Measurements from ENCODE around the gene CAMK4. TPM values are rescaled to one million over a fixed set of nuclear protein-coding genes. Genes with fewer than 3 reads are reported as not detected.

Gene CAMK4
- total RNA-seq, 3 donors from 2014 or later, result 35.5 to 49.5 (median 36.9) TPM

DNA sequence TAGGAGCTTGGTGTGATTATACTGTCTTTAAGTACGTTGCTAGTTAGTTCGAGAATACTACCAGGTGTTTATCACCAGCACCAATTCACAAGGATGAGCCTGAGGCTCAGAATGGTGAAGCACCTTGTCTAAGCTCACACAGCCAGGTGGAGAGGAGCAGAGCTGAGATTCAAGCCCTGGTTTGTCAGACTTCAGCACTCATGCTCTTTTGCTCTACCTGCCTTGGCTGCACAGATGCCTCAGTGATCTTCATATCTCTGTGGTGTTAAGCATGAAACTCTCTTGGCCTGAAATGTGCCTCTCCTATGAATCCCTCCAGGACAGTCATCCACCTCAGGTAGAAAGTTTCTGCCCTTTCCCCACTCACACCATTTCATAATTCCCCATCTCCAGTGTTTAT lies 12.2 kb downstream of the CAMK4 start:
- Mint-ChIP-seq H3K36me3 (ENCODE audit: insufficient read depth) (peaks cover 2% of the 10 kb centered on the region), H3K4me3 (peak overlapping the region; percentile 68), H3K4me1 (ENCODE audit: low read depth) (peaks cover 90% of the 10 kb centered on the region), H3K27me3 (ENCODE audit: low read depth) (no peaks in the 10 kb centered on the region), H3K9me3 (no peaks in the 10 kb centered on the region)
- ATAC-seq (no peak), DNase-seq (no peak)

DNA sequence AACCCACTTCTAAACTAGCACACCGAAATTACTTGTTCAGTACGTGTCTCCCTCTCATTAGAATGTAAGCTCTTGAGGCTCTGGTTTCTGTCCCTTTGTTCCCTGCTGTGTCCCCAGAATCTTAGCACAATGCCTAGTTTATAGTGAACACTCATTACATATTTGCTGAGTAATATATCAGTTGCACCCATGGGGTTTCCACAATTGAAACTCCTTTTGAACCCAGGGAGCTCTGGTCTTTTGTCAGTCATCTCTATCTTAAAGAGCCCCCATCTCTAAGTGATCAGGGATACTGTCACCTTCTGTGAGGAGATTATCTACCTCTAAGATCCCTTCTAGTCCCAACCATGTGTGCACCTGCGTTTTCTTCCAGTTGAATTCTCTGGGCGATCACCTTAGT lies 12.8 kb downstream of the CAMK4 start:
- DNase-seq, result no peak
- peaks cover 6% of the 10 kb centered on the region for H3K36me3 Mint-ChIP-seq (ENCODE audit: insufficient read depth)
- H3K4me1 Mint-ChIP-seq (ENCODE audit: low read depth), result peaks cover 91% of the 10 kb centered on the region
- no peaks in the 10 kb centered on the region for H3K9me3 Mint-ChIP-seq
- H3K4me3 Mint-ChIP-seq, result peak overlapping the region; percentile 68
- no peaks in the 10 kb centered on the region for H3K27me3 Mint-ChIP-seq (ENCODE audit: low read depth)
- ATAC-seq, result peak; percentile 54 to 58

DNA sequence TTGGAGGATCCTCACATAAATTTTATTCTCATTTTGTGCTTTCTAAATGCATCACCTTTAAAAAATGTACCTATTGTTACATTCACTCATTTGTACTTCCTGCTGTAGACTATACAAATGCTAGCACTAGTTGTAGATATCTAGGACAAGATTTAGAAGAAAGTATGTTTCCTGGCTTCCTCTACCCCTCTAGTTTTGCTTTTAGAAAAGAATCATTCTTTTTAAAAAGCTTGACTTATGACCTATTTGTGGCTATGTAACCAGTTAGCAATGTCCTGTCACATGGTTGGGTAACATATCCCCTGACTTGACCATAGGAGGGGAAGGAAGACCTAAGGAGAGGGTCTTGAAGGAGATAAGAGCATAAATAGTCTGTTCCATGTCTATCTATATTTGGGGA lies 13.3 kb downstream of the CAMK4 start:
- Mint-ChIP-seq H3K36me3 (ENCODE audit: insufficient read depth) (peaks cover 8% of the 10 kb centered on the region), H3K9me3 (no peaks in the 10 kb centered on the region)
- ATAC-seq, result peak; percentile 12 to 23

DNA sequence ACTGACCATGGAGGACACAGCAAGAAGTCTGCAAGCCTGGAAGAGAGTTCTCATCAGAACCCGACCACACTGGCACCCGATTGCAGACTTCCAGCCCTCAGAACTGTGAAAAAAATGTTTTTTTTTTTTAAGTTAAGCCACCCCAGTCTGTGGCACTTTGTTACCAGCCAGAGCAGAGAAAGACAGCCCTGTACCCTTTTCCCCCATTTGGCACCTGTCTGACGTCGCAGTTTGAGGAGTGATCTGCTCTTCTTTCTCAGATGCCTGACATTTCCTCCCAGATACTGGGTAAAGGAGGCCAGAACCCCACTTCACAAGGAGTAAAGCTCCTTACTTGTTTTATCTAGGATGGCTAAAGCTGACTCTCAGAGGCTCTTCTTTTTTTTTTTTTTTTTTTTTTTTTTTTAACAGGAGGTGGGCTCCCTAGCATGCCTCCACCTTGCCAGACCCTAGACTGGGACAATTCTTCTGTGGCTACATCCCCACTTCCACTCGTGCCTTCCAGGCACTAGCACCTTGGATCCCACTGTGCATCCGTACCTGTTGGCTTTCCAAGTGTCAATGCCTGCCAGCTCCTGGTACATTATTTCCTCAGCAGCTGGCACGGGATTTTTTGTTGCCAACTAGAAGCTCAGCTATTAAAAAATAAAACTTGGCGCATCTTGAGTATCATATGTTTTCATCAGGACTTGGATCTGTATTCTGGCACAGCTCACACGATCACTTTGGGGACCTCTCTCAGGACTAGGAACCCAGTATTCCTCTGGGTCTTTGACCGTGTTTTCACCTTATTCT lies 14.4 kb downstream of the CAMK4 start:
- Mint-ChIP-seq H3K4me1 (ENCODE audit: low read depth) (peaks cover 91% of the 10 kb centered on the region), H3K27me3 (ENCODE audit: low read depth) (no peaks in the 10 kb centered on the region), H3K4me3 (peak overlapping the region; percentile 68), H3K36me3 (ENCODE audit: insufficient read depth) (peaks cover 15% of the 10 kb centered on the region), H3K9me3 (no peaks in the 10 kb centered on the region)
- ATAC-seq (no peak), DNase-seq (no peak)

More for the DNA sequence above, 13.3 kb downstream of the CAMK4 start:
- no peaks in the 10 kb centered on the region for H3K27me3 Mint-ChIP-seq (ENCODE audit: low read depth)
- peaks cover 91% of the 10 kb centered on the region for H3K4me1 Mint-ChIP-seq (ENCODE audit: low read depth)
- DNase-seq, result no peak
- H3K4me3 Mint-ChIP-seq, result peak overlapping the region; percentile 68

DNA sequence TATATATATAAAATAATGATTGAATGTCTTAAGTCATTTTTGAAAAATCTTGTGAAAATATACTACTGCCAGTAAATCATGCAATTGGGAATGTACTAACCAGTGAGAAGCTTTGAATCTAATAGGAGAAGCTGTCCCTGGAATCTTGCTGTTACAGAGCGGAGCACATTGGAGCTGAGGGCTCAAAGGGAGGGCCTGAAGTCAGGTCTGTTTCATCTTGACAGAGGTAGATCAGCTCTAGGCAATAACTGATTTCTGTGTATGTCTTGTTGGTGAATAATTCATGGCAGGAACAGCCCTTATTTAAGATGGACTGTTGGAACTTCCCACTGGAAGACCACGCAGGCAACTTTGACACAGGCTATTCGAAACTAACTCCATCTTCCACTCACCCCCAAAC lies 17.5 kb downstream of the CAMK4 start:
- H3K9me3 Mint-ChIP-seq, result no peaks in the 10 kb centered on the region

DNA sequence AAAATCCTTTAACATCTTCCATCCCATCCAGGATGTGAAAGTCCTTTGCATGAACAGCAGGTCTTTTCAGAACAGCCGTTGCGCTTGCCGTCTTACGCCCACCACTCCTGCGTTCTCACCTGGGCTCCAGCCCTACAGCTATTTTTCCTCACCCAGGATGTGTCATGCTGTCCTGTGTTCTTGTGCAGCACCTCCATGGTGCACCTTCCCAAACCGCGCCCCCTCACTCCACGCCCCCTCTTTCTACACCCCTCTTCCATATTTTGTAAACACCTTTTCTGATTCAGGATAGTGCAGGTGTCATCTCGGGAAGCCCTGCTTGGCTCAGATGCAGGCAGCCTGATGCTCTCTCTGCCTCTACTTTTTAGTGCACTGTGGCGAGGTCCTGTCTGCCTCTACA lies 18.4 kb downstream of the CAMK4 start:
- Mint-ChIP-seq H3K4me3 (no peak overlapping the region), H3K36me3 (ENCODE audit: insufficient read depth) (peaks cover 25% of the 10 kb centered on the region), H3K4me1 (ENCODE audit: low read depth) (peaks cover 79% of the 10 kb centered on the region), H3K27me3 (ENCODE audit: low read depth) (no peaks in the 10 kb centered on the region), H3K9me3 (no peaks in the 10 kb centered on the region)
- ATAC-seq (peak in 1 of 2 donors; percentile 11), DNase-seq (no peak)

More for the DNA sequence above, 17.5 kb downstream of the CAMK4 start:
- ATAC-seq (no peak), DNase-seq (no peak)
- H3K4me1 Mint-ChIP-seq (ENCODE audit: low read depth), result peaks cover 86% of the 10 kb centered on the region
- H3K36me3 Mint-ChIP-seq (ENCODE audit: insufficient read depth), result peaks cover 25% of the 10 kb centered on the region
- H3K27me3 Mint-ChIP-seq (ENCODE audit: low read depth), result no peaks in the 10 kb centered on the region
- H3K4me3 Mint-ChIP-seq, result no peak overlapping the region

DNA sequence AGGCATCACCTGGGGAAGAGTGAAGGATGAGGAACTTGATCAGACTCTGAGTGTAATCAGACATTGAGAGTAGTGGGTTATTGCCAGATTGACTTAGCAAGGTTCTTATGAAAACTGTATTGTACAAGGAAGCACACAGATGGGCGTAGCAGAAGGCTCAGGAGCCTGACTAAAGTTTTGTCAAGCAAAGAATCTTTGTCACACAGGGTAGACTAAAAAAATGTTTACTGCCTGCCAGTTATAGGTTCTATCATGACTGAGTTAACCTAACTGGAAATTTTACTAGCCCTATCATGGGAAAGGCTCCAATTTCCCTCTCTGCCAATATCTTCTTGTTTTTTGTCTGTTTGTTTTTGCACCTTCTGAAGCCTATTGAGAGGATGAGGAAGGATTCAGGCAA lies 19.1 kb downstream of the CAMK4 start:
- ATAC-seq (no peak), DNase-seq (no peak)
- H3K36me3 Mint-ChIP-seq (ENCODE audit: insufficient read depth), result peaks cover 25% of the 10 kb centered on the region
- no peak overlapping the region for H3K4me3 Mint-ChIP-seq
- H3K9me3 Mint-ChIP-seq, result no peaks in the 10 kb centered on the region
- H3K27me3 Mint-ChIP-seq (ENCODE audit: low read depth), result no peaks in the 10 kb centered on the region
- H3K4me1 Mint-ChIP-seq (ENCODE audit: low read depth), result peaks cover 79% of the 10 kb centered on the region

DNA sequence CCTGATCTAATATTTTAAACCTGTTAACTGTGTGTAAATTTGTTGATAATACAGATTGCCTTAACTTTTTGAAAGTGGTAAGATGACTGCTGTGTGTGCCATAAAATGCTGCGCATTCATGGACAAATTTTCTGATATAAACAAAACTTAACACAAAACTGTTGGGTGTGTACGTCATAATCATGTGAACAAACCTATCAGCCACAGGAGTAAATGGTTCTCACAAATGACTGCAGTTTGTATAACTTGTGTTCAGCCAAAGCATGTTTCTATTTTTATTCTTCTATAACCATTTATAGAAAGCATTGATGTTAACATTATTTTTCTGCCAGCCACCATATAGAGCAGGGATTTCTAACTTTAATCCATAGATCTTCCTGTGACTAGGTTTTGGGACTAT lies 21.5 kb downstream of the CAMK4 start:
- Mint-ChIP-seq H3K9me3 (no peaks in the 10 kb centered on the region), H3K4me3 (no peak overlapping the region), H3K36me3 (ENCODE audit: insufficient read depth) (peaks cover 24% of the 10 kb centered on the region), H3K4me1 (ENCODE audit: low read depth) (peaks cover 75% of the 10 kb centered on the region), H3K27me3 (ENCODE audit: low read depth) (no peaks in the 10 kb centered on the region)
- no peak for ATAC-seq
- no peak for DNase-seq

DNA sequence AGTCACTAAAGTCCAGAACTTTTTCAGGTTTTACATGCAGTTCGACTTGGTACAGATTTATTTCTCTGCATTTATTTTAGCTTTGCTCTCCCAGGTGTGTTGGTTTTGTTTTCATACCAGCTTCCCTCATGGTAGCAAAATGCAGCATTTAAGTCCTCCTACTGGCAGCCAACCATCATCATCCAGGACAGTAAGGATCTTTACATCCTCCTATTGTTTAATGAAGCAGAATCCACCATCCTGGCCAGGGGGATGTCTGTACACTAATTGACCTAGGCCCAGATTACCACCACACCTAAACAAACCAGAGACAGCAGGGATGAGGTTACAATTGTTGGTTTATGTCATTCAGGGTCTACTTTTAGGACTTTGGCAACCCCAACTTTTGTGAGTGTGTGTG lies 22.3 kb downstream of the CAMK4 start:
- Mint-ChIP-seq H3K9me3 (no peaks in the 10 kb centered on the region), H3K27me3 (ENCODE audit: low read depth) (no peaks in the 10 kb centered on the region), H3K36me3 (ENCODE audit: insufficient read depth) (peaks cover 24% of the 10 kb centered on the region), H3K4me3 (peak overlapping the region; percentile 31), H3K4me1 (ENCODE audit: low read depth) (peaks cover 78% of the 10 kb centered on the region)
- ATAC-seq (no peak), DNase-seq (no peak)

DNA sequence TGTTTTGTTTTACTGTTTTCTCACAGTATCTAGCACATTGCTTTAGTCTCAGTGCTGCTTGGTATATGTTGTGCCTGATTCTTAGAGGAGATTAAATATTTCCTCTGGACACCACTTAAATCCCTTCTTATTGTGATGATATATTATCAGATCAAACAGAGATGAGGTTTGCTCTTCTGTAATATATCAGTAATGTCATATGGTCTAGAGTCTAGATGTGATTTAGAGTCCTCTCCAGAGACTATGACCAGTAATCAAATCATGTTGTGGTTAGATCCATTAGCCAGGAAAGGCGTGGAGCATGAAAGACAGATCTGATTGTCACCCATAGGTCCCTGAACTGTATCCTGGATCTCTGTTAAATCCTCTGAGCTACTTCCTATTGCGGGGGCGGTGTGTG lies 24.4 kb downstream of the CAMK4 start:
- no peaks in the 10 kb centered on the region for H3K9me3 Mint-ChIP-seq
- peaks cover 80% of the 10 kb centered on the region for H3K4me1 Mint-ChIP-seq (ENCODE audit: low read depth)
- peaks cover 13% of the 10 kb centered on the region for H3K36me3 Mint-ChIP-seq (ENCODE audit: insufficient read depth)
- no peak overlapping the region for H3K4me3 Mint-ChIP-seq
- ATAC-seq, result no peak
- no peaks in the 10 kb centered on the region for H3K27me3 Mint-ChIP-seq (ENCODE audit: low read depth)
- no peak for DNase-seq

DNA sequence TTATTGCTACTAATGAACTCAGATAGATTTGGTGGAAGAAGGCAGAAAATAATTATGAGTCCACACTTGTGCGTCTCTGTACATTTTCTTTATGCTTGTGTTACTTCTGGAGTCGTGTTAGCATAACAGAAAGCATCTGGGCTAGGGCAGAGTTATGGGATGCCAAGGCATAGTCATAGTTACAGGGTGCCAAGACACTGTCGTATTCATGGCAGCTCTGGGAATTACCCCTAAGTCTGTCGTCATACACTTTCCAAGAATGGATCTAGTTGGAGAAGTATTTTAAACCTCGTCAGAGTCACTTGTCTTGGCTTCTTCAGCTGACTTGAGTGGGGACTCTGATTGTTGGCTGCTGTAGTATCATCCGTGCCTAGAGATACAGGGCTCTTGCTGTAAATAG lies 27.7 kb downstream of the CAMK4 start:
- DNase-seq (no peak), ATAC-seq (no peak)
- H3K27me3 Mint-ChIP-seq (ENCODE audit: low read depth), result no peaks in the 10 kb centered on the region
- peak overlapping the region; percentile 9 for H3K4me3 Mint-ChIP-seq
- H3K36me3 Mint-ChIP-seq (ENCODE audit: insufficient read depth), result peaks cover 5% of the 10 kb centered on the region
- H3K9me3 Mint-ChIP-seq, result peaks cover 2% of the 10 kb centered on the region
- H3K4me1 Mint-ChIP-seq (ENCODE audit: low read depth), result peaks cover 85% of the 10 kb centered on the region

DNA sequence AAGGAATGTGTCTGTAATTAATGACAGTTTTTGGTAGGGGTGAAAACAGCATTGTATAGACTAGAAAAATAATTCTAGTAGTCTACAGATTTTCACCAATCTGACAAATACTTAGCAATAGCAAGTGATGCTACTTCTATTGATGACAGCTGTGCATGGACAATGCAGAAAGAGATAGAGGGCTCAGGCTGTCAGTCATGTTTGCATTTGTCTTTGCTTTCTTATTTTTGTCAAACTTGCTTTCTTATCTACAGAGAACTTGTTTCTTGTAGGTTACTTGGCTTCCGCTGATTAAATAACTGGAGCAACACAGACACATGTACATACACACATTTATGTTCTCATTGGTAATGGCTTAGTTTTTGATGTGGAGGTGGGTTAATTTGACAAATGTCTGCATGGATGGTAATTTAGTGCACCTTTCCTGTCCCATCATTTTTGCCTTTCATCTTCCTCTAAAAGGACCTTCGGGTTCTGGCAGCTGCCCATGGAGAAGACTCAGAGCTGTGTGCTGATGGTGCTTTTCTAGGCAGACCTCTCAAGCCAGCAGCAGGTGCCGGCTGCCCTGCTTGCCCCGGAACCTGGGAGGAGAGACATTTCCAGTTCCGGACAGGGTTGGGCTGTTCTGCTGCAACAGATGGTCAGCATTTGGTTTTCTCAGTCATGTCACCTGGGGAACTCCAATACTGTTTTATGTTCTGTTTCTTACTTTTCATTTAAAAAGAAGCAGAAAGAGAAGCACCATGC lies 28.8 kb downstream of the CAMK4 start:
- peak overlapping the region; percentile 25 for H3K4me3 Mint-ChIP-seq
- peaks cover 89% of the 10 kb centered on the region for H3K4me1 Mint-ChIP-seq (ENCODE audit: low read depth)
- DNase-seq (no peak), ATAC-seq (no peak)
- peaks cover 4% of the 10 kb centered on the region for H3K9me3 Mint-ChIP-seq
- no peaks in the 10 kb centered on the region for H3K27me3 Mint-ChIP-seq (ENCODE audit: low read depth)
- peaks cover 7% of the 10 kb centered on the region for H3K36me3 Mint-ChIP-seq (ENCODE audit: insufficient read depth)

DNA sequence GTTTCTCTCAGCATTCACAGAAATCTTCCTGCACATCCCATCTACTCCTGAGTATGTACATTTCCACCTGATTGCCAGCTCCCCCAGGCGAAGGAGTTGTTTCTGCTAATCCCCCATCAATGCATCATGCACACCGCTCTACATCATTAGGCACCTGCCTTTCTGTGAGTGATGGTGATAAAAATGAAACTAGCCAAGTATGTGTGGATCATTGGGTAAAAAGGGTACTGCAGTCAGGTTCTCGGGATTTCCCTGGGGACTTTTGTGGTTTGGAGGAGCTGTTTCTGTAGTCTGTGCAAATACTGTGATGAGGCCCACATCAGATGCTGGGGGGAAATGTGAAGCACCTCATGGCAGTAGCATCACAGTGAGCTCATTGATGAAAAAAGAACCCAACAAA lies 30.4 kb downstream of the CAMK4 start:
- DNase-seq, result peak; percentile 60
- Mint-ChIP-seq H3K9me3 (peaks cover 4% of the 10 kb centered on the region), H3K27me3 (ENCODE audit: low read depth) (no peaks in the 10 kb centered on the region), H3K4me1 (ENCODE audit: low read depth) (peaks cover 90% of the 10 kb centered on the region), H3K4me3 (peak overlapping the region; percentile 60), H3K36me3 (ENCODE audit: insufficient read depth) (peaks cover 13% of the 10 kb centered on the region)
- ATAC-seq, result peak; percentile 90 to 94

DNA sequence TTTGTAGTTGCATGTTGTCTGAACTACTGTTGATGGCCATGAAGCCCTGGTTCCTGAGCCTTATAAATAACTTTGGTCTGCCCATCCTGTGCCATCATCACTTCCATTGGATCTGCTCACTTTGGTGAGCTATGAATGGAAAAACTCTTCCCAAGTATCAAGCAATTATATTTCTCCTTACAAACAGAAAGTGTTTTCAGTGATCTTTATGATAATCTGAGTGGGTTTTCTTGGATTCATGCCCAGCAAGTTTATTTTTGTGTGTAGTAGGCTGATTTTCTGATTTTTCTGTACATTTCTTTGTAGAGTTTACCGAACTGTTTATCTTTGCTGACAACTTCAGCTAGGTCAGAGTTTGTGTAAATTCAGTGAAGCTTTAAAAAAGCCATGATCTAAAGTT lies 31.0 kb downstream of the CAMK4 start:
- Mint-ChIP-seq H3K4me3 (peak overlapping the region; percentile 60), H3K4me1 (ENCODE audit: low read depth) (peaks cover 88% of the 10 kb centered on the region), H3K9me3 (peaks cover 4% of the 10 kb centered on the region), H3K27me3 (ENCODE audit: low read depth) (no peaks in the 10 kb centered on the region), H3K36me3 (ENCODE audit: insufficient read depth) (peaks cover 13% of the 10 kb centered on the region)
- ATAC-seq (peak; percentile 1 to 2), DNase-seq (no peak)

DNA sequence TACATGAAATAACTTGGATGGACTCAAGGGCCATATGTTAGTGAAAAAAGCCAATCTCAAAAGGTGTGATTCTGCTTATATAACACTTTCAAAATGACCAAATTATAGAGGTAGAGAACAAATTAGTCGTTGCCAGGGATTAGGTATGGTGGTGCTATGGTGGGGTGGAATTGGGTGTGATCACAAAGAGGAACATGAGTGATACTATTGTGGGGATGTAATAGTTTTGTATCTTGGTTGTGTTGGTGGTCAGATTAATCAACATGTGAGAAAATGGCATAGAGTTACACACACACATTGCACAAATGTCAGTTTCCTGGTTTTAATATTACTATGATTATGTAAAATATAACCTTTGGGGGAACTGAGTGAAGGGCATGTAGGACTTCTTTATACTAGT lies 31.9 kb downstream of the CAMK4 start:
- Mint-ChIP-seq H3K4me3 (peak overlapping the region; percentile 24), H3K27me3 (ENCODE audit: low read depth) (no peaks in the 10 kb centered on the region), H3K4me1 (ENCODE audit: low read depth) (peaks cover 78% of the 10 kb centered on the region), H3K9me3 (peaks cover 4% of the 10 kb centered on the region), H3K36me3 (ENCODE audit: insufficient read depth) (peaks cover 13% of the 10 kb centered on the region)
- ATAC-seq (peak; percentile 17 to 20), DNase-seq (no peak)
